ENCODE results near the gene TM2D1. TPM values are rescaled to one million over a fixed set of nuclear protein-coding genes. Genes with fewer than 3 reads are reported as not detected.
"Not testable (repeated sequence)": the region's sequence is repeated elsewhere in the genome, so short reads cannot be mapped to it uniquely, and the experiment has no call there.

The TM2D1 gene
- total RNA-seq, 1 experiment from 2014 or later, result 22.7 TPM

GRCh38 chr1:61676881-61677280, 48.1 kb downstream of the TM2D1 start:
- BruUV-seq (replicated peaks); H3K4me1 ChIP-seq (ENCODE audit: control insufficient read depth in 1 of 2, insufficient read depth in 2 of 2, low read length in 2 of 2); RAD21 ChIA-PET (ENCODE audit: low non-redundant PET in 1 of 2, low total read pairs in 2 of 2, uncharacterized antibody in 2 of 2, unreplicated experiment in 2 of 2); H4K20me1 ChIP-seq (ENCODE audit: insufficient read depth); CTCF ChIA-PET; DNase-seq (ENCODE audit: low read depth, low spot score); H3K4me2 ChIP-seq (ENCODE audit: low read length); intact Hi-C loops (cut with micrococcal nuclease); H3K9me3 ChIP-seq (ENCODE audit: control insufficient read depth in 1 of 2, insufficient read depth in 1 of 2, low read depth in 1 of 2, low read length in 2 of 2); H3K4me3 ChIP-seq (replicated peaks in 1 of 2; ENCODE audit: low read depth in 1 of 2, low read length in 2 of 2); H3K27me3 ChIP-seq (ENCODE audit: insufficient read depth, low read length); H3K27ac ChIP-seq (ENCODE audit: low read depth, low read length); H2AFZ ChIP-seq (ENCODE audit: low read depth, low read length, poor library complexity, severe bottlenecking); H3K9ac ChIP-seq (ENCODE audit: low read length); H3K79me2 ChIP-seq (ENCODE audit: insufficient read depth, low read length); ATAC-seq; POLR2A ChIA-PET; H3K9me2 ChIP-seq (ENCODE audit: insufficient read depth); H3K36me3 ChIP-seq (ENCODE audit: control insufficient read depth in 1 of 2, insufficient read depth in 2 of 2, low read length in 2 of 2): not testable (repeated sequence)

- no TSS peak for BruUV-seq (replicated peaks)
- H3K9ac ChIP-seq (ENCODE audit: low read length), result no peak overlapping the region
- H3K4me2 ChIP-seq (ENCODE audit: low read length), result no peak overlapping the region
- ChIA-PET RAD21 (ENCODE audit: low non-redundant PET in 1 of 2, low total read pairs in 2 of 2, uncharacterized antibody in 2 of 2, unreplicated experiment in 2 of 2) (no interaction called here), CTCF (no interaction called here), POLR2A (no interaction called here)
- H3K79me2 ChIP-seq (ENCODE audit: insufficient read depth, low read length), result no peaks in the 10 kb centered on the region
- H3K27ac ChIP-seq (ENCODE audit: low read depth, low read length), result no peak overlapping the region
- H4K20me1 ChIP-seq (ENCODE audit: insufficient read depth), result no peaks in the 10 kb centered on the region
- H3K36me3 ChIP-seq (ENCODE audit: control insufficient read depth in 1 of 2, insufficient read depth in 2 of 2, low read length in 2 of 2), result no peaks in the 10 kb centered on the region
- no peak overlapping the region for H3K4me3 ChIP-seq (replicated peaks in 1 of 2; ENCODE audit: low read depth in 1 of 2, low read length in 2 of 2)
- H3K4me1 ChIP-seq (ENCODE audit: control insufficient read depth in 1 of 2, insufficient read depth in 2 of 2, low read length in 2 of 2), result no peaks in the 10 kb centered on the region
- no peaks in the 10 kb centered on the region for H3K9me2 ChIP-seq (ENCODE audit: insufficient read depth)
- H2AFZ ChIP-seq (ENCODE audit: low read depth, low read length, poor library complexity, severe bottlenecking), result no peak overlapping the region
- H3K9me3 ChIP-seq (ENCODE audit: control insufficient read depth in 1 of 2, insufficient read depth in 1 of 2, low read depth in 1 of 2, low read length in 2 of 2), result no peaks in the 10 kb centered on the region
- DNase-seq (ENCODE audit: low read depth, low spot score) (no peak), ATAC-seq (no peak)
- TF ChIP-seq ZBTB33 (IDR thresholded peaks at IDR 0.05; ENCODE audit: extremely low read depth, insufficient replicate concordance, low read length) (no peak), EGR1 (IDR thresholded peaks at IDR 0.05; ENCODE audit: low read depth) (no peak), SP1 (IDR thresholded peaks at IDR 0.05; ENCODE audit: low read depth) (no peak), ZFX (IDR thresholded peaks at IDR 0.05) (no peak), TCF7L2 (IDR thresholded peaks at IDR 0.05; ENCODE audit: borderline replicate concordance, extremely low read depth, insufficient read depth, insufficient read length) (no peak), REST (IDR thresholded peaks at IDR 0.05; ENCODE audit: low read depth) (no peak), MAX (IDR thresholded peaks at IDR 0.05) (no peak)
- H3K27me3 ChIP-seq (ENCODE audit: insufficient read depth, low read length), result no peaks in the 10 kb centered on the region
- intact Hi-C loops (cut with micrococcal nuclease), result no loop called here
These were observed 50.7 kb downstream of the TM2D1 start for GRCh38 chr1:61674221-61674620.

Measured in HCT116 (cell line).